HK-2 (cell line): ENCODE measurements around the gene GRM4.
"Not testable (repeated sequence)": the region's sequence is repeated elsewhere in the genome, so short reads cannot be mapped to it uniquely, and the experiment has no call there.

Experiments used
- DNase-seq: peaks from one replicate; pipeline ENCODE4 v3.0.0-alpha.2; 2018; ENCODE audit not compliant: unreplicated experiment

GRM4 gene

DNA sequence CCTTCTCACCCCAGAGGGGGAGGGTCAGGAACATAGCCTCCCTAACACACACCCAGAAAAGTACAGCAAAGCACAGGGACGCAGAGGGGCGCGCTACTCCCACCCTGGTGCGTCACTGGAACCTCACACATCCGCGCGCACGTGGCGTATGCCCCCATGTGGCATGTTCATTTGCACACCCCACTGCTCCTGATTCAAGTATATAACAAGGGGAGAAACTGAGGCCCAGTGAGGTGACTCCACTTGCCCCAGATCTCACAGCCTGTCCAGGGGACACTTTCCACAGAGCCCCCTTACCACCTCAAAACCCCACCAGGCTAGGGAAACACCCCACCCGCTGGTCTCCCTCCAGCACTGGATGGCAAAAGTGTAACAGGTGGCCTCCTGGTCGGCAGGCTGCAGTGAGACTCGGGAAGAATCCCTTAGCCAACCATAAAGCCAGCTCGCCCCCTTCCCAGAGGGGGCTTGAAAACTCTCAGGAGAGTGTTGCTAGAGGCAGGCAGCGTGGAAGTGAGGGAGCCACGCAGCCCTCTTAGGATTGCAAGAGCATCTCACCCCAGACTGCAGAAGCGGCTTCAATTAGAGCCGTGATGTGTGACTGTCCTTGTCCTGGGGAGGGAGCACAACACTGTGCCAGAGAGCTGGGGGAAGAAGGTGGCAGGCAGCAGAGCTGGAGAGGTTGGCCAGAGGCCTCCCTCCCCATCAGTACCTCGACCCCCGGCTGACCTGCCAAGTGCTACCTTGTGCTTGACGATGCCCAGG, at the start of gene GRM4:
Gene GRM4 (minus strand): TSS at position 67 of the 762 bp plus-strand sequence. CDS start 12,591 bp downstream, outside the sequence.
- no peak for DNase-seq

GRCh38 chr6:34194772-34195171, 48.9 kb upstream of the GRM4 start:
- no peak for DNase-seq

DNA sequence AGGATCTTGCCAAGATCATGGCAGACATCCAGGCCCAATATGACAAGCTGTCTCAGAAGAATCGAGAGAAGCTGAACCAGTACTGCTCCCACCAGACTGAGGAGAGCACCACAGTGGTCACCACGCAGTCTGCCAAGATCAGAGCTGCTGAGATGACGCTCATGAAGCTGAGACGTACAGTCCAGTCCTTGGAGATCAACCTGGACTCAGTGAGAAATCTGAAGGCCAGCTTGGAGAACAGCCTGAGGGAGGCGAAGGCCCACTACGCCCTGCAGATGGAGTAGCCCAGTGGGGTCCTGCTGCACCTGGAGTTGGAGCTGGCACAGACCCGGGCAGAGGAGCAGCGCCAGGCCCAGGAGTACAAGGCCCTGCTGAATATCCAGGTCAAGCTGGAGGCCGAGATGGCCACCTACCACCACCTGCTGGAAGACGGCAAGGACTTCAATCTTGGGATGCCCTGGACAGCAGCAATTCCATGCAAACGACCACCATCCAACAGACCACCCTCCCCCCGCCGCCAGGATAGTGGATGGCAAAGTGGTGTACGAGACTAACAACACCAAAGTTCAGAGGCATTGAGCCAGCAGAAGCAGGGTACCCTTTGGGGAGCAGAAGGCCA, 44.7 kb upstream of the GRM4 start:
- no peak for DNase-seq

- no peak for DNase-seq
Observed at GRCh38 chr6:34189806-34190503, 44.1 kb upstream of the GRM4 start.

- DNase-seq = not testable (repeated sequence)
Observed at GRCh38 chr6:34184726-34185125, 38.8 kb upstream of the GRM4 start.

- no peak for DNase-seq
Observed at GRCh38 chr6:34182751-34183531, 37.1 kb upstream of the GRM4 start.

DNA sequence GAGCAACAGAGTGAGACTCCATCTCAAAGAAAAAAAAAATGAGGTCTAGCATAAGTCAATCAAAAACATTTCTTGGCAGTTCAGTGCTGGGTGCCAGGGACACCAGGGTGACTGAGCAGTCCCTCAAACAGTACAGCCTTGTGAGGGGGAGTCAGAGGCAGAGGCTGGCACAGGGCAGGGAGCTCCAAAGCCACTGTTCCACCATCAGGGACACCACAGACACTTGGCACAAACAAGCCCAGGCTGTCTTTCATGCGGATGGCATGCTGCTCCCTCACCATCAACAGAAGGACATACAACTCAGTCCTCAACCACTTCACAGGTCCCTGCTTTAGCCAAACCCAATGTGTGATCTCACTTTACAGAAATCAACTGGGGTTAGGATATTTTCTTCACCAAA, 36.0 kb upstream of the GRM4 start:
- DNase-seq = no peak

GRCh38 chr6:34179106-34179720, 33.3 kb upstream of the GRM4 start:
- no peak for DNase-seq

DNA sequence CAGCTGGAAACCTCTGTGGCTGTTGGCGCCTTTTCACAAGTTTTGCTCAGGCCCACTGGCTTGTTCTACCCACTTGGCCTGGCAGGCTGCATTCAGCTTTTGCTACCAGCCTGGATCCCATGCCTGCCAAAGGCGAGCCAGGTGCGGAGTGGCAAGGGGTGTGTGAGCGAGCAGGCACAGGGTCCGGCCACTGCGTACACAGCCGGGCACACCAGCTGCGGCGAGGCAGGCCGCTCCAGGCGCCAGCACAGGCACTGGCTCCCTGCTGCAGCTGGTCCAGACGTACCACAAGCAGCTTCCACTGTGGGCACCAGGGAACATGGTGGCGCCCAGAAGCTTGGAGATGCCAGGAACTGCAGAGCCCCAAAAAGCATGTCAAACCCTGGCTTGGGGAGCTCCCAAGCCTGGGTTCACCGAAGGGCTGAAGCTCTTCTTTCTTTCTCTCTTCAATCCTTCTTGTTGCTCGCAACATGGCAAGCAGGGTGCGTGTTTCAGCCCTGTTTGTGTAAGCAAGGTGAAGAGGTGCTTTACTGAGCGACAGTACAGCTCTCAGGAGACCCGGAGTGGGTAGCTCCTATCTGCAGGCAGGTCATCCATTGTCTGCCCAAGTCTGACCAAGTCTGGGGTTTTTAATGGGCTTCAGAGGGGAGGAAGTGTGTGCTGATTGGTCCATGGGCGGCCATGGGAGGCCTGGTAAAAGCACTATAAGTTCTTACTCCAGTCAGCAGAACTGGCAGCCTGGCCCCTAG, 32.6 kb upstream of the GRM4 start:
- no peak for DNase-seq

DNA sequence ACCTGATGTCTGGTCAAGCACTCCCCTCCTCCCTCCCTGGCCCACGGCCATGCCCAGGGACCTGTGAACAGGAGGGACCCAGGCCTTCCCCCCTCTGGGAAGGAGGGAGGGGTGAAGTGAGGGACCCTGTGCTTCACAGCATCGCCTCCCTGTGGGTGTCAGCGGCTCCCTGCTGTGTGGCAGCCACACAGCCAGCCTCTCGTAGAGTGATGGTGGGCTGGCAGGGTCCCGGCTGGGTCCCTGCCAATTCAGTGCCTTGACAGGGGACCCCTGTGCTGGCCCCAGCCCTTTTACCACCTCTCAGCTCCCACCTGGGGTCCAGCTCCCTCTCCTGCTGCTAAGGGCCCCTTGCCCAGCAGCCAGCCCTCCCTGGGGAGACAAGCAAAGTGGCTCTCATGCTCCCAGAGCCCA, 31.3 kb upstream of the GRM4 start:
- DNase-seq = no peak

- no peak for DNase-seq
Observed at GRCh38 chr6:34176261-34177031, 30.6 kb upstream of the GRM4 start.

DNA sequence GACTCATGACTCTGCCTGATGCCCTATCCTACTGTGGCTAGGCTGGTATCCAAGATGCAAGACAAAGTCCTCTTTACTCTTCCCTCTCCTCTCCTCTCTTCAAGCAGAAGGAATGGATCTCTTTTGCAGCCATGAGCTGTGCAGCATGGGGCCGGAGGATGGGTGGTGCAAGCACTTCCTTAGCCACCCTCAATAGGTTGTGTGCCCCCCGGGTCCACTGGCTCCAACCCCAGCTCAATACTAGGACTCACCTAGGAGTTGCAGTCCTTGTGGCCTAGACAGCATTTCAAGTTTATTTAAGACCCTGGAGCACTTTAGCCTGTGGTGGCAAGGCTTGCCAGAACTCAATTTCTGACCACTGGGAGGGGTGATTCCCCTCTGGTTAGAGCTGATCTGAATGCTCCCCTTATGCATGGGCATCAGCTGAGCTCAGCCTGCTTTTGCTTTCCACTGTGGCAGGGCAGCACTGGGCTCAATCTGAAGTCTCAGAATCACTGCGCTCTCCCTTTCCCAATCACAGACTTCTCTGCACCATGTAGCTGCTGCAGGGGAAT, 29.0 kb upstream of the GRM4 start:
- no peak for DNase-seq

DNA sequence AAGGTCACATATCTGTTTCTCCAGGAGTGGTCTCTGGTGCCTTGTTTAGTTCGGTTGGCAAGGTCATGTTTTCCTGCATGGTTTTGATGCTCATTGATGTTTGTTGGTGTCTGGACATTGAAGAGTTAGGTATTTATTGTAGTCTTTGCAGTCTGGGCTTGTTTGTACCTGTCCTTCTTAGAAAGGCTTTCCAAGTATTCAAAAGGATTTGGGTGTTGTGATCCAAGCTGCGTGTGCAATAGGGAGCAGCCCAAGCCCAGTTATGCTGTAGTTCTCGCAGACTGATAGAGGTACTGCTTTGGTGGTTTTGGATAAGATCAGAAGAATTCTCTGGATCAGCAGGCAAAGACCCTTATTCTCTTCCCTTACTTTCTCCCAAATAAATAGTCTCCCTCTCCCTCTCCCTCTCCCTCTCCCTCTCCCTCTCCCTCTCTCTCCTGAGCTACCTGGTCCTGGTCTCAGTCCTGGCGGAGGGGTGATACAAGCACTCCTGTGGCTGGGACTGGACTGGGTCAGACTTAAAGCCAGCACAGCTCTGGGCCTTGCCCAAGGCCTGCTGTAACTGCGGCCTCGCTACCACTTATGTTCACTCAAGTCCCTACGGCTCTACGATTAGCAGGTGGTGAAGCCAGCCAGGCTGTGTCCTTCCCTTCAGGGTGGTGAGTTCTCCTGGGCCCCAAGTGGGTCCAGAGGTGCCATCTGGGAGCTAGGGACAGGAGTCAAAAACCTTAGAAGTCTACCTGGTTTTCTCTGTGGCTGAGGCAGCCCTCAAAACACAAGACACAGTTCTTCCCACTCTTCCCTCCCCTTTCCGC, 27.3 kb upstream of the GRM4 start:
- no peak for DNase-seq

DNA sequence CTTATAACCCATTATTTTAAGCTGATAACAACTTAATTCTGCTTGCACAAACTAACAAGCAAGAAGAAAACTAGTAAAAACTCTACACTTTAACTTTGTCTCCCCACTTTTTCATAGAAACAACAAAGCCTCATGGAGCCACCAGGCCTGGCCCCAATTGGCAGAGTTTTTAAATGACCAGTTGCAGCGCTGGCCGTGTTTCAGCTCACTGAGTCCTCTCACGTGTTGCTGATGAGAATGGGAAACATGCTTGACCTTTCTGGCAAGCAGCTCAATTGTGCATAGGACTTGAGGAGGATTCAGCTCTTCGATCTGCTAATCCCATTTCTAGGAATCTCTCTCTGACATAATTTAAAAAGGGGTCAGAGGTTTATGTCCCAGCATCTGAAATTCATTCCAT, 24.5 kb upstream of the GRM4 start:
- no peak for DNase-seq

DNA sequence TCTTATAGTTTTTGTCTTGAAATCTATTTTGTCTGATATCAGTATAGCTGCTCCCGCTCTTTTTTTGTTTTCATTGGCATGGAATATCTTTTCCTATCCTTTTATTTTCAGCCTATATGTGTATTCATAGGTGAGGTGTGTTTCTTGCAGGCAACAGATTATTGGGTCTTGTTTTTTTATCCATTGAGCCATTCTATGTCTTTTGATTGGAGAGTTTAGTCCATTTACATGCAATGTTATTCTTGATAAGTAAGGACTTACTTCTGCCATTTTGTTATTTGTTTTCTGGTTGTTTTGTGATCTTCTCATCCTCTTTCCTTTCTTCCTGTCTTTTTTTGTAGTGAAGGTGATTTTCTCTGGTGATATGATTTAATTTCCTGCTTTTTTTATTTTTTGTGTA, 24.0 kb upstream of the GRM4 start:
- no peak for DNase-seq

DNA sequence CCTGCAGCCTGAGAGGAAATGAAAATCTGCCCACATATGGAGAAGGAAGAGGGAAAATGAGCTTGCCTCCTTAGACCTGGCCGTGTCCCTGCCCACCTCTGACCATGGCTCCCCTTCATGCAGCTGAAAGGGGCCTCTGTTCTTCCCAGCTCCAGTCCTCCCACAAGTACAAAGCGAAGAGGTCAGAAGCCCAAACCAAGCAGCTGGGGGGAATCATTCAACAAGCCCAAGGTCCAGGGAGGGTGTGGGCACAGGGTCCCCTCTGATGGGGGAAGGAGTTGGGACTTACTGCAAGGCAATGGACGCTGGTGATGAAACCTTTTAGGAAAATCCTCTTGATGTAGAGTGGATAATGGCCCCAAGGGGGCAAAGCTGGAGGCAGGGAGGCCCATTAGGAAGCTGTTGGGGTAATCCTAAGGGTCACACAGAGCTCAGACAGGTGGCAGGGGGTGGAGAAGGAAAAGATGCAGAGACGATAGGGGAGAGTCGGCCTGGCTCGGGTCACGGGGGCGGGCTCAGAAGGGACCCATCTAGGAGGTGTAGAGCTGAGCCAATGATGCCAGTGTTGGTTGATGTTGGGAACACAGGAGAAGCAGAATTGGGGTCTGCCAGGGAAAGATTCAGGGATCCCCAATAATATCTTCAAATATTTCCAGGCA, 16.1 kb upstream of the GRM4 start:
- DNase-seq = no peak

GRCh38 chr6:34159844-34160243, 14.0 kb upstream of the GRM4 start:
- no peak for DNase-seq

DNA sequence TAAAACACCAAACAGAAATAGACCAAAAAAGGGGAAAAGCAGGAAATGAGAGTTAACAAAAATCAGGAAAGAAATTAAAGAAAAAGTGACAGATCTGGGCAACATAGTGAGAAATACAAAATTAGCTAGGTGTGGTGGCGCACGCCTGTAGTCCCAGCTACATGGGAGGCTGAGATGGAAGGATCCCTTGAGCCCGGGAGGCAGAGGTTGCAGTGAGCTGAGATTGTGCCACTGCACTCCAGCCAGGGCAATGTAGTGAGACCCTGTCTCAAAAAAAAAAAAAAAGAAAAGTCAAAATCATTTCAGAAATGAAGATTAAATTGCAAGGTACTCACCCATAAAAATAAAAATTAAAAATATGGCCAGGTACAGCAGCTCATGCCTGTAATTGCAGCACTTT, 13.0 kb upstream of the GRM4 start:
- DNase-seq = no peak

DNA sequence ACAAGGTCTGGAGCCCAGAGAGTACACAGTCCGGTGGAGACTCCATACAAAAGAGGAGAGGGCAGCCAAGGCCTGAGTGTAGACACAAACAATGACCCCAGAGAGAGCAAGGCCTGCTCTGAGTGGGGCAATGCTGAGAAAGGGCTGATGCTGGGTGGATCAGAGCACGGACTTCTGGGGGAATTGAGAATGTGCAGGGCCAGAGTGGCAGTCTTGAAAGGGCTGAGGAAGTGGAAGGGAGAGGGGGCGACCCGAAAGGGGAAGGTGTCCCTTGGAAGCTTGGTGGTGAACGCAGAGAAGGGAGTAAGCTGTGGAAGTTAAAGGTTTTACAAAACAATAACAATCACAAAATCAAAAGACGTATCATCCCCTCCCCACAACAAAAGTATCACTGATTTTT, 12.0 kb upstream of the GRM4 start:
- no peak for DNase-seq
